ENCODE results near the gene RAB10. TPM values are rescaled to one million over a fixed set of nuclear protein-coding genes. Genes with fewer than 3 reads are reported as not detected.

Gene RAB10
- total and polyA plus RNA-seq, 2 of the 13 experiments (the other 11 are each of a cell fraction or from before 2014, with no cell fraction given), result 48.2 to 120 TPM

DNA sequence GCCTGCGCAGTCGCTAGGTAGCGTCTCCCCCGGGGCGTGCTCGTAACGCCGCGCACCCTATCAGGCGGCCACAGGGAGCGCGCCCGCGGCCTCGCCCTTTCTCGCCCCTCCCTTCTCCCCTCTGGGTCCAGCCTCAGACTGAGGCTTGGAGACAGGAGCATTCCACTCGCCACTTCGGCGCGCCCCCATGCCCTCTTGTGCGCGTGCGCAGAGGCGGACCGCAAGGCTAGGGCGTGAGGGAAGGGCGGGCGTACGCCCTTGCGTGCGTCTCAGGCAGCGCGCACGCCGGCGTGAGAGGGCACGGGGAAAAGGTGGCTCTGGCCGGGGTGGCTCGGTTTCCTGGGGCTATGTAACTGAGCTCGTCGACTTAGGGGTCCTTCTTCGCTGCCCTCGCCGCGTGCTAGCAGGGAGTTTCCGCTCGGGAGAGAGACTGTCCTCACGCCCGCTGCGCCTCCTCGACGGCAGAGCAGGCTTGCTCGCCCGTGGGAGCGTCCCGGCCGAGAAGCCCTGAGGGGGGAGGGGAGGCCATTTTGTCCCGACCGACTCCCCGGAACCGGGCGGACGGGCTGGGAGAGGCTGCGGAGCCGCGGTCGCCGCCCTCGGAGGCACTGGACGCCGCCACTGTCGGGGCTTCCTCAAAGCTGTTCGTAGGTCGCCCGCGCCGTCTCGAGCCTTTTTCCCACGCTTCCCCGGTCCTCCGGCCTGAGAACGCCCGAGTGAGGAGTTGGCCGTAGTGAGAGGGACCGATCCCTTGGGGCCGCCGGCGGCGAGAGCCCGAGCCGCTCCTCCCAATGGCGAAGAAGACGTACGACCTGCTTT lies at the start of gene RAB10 (continued):
- TF ChIP-seq, protein P1, sequence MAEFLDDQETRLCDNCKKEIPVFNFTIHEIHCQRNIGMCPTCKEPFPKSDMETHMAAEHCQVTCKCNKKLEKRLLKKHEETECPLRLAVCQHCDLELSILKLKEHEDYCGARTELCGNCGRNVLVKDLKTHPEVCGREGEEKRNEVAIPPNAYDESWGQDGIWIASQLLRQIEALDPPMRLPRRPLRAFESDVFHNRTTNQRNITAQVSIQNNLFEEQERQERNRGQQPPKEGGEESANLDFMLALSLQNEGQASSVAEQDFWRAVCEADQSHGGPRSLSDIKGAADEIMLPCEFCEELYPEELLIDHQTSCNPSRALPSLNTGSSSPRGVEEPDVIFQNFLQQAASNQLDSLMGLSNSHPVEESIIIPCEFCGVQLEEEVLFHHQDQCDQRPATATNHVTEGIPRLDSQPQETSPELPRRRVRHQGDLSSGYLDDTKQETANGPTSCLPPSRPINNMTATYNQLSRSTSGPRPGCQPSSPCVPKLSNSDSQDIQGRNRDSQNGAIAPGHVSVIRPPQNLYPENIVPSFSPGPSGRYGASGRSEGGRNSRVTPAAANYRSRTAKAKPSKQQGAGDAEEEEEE (CRISPR knock-in tag; IDR thresholded peaks at IDR 0.05; ENCODE audit: borderline replicate concordance), result peak; percentile 82; the same call in 1 of the 2 replicates
- TF ChIP-seq KMT2A (CRISPR knock-in tag; IDR thresholded peaks at IDR 0.05) (peak; percentile 95), POLR2AphosphoS2 (IDR thresholded peaks at IDR 0.05; ENCODE audit: low read depth, low read length) (0 out of 2 replicates have a peak, but pooled peaks have one; percentile 55), FOXA1 (IDR thresholded peaks at IDR 0.05) (no peak), FOXA1 (CRISPR knock-in tag; IDR thresholded peaks at IDR 0.05) (peak; percentile 54), LCORL (IDR thresholded peaks at IDR 0.05) (no peak), LCORL (CRISPR knock-in tag; IDR thresholded peaks at IDR 0.05) (peak; percentile 5), ZNF251 (CRISPR knock-in tag; IDR thresholded peaks at IDR 0.05) (peak; percentile 95; the same call in 1 of the 2 replicates), NFE2L1 (CRISPR knock-in tag; IDR thresholded peaks at IDR 0.05; ENCODE audit: borderline replicate concordance) (no peak; the same call in 1 of the 2 replicates), ZNF337 (CRISPR knock-in tag; IDR thresholded peaks at IDR 0.05; ENCODE audit: borderline replicate concordance, low read depth) (no peak), KDM3A (CRISPR knock-in tag; IDR thresholded peaks at IDR 0.05; ENCODE audit: low read depth) (peak; percentile 97; the same call in 1 of the 2 replicates), ZMYM3 (CRISPR knock-in tag; IDR thresholded peaks at IDR 0.05) (peak; percentile 79; the same call in 1 of the 2 replicates), SIX1 (CRISPR knock-in tag; IDR thresholded peaks at IDR 0.05; ENCODE audit: borderline replicate concordance) (0 out of 2 replicates have a peak, but pooled peaks have one; percentile 61), ZNF562 (CRISPR knock-in tag; IDR thresholded peaks at IDR 0.05; ENCODE audit: borderline replicate concordance) (no peak), IKZF4 (CRISPR knock-in tag; IDR thresholded peaks at IDR 0.05; ENCODE audit: borderline replicate concordance, low read depth, not compliant biosample characterization) (no peak), ZNF121 (CRISPR knock-in tag; IDR thresholded peaks at IDR 0.05) (peak; percentile 61; the same call in 1 of the 2 replicates), REPIN1 (CRISPR knock-in tag; IDR thresholded peaks at IDR 0.05; ENCODE audit: borderline replicate concordance, low read depth) (peak; percentile 91; the same call in 1 of the 2 replicates)
- TF ChIP-seq, protein P2, sequence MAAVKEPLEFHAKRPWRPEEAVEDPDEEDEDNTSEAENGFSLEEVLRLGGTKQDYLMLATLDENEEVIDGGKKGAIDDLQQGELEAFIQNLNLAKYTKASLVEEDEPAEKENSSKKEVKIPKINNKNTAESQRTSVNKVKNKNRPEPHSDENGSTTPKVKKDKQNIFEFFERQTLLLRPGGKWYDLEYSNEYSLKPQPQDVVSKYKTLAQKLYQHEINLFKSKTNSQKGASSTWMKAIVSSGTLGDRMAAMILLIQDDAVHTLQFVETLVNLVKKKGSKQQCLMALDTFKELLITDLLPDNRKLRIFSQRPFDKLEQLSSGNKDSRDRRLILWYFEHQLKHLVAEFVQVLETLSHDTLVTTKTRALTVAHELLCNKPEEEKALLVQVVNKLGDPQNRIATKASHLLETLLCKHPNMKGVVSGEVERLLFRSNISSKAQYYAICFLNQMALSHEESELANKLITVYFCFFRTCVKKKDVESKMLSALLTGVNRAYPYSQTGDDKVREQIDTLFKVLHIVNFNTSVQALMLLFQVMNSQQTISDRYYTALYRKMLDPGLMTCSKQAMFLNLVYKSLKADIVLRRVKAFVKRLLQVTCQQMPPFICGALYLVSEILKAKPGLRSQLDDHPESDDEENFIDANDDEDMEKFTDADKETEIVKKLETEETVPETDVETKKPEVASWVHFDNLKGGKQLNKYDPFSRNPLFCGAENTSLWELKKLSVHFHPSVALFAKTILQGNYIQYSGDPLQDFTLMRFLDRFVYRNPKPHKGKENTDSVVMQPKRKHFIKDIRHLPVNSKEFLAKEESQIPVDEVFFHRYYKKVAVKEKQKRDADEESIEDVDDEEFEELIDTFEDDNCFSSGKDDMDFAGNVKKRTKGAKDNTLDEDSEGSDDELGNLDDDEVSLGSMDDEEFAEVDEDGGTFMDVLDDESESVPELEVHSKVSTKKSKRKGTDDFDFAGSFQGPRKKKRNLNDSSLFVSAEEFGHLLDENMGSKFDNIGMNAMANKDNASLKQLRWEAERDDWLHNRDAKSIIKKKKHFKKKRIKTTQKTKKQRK (IDR thresholded peaks at IDR 0.05; ENCODE audit: low read length), result no peak
- TF ChIP-seq, protein P3, sequence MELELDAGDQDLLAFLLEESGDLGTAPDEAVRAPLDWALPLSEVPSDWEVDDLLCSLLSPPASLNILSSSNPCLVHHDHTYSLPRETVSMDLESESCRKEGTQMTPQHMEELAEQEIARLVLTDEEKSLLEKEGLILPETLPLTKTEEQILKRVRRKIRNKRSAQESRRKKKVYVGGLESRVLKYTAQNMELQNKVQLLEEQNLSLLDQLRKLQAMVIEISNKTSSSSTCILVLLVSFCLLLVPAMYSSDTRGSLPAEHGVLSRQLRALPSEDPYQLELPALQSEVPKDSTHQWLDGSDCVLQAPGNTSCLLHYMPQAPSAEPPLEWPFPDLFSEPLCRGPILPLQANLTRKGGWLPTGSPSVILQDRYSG (CRISPR knock-in tag; IDR thresholded peaks at IDR 0.05), result peak; percentile 95; the same call in 1 of the 2 replicates
- TF ChIP-seq, protein P4, sequence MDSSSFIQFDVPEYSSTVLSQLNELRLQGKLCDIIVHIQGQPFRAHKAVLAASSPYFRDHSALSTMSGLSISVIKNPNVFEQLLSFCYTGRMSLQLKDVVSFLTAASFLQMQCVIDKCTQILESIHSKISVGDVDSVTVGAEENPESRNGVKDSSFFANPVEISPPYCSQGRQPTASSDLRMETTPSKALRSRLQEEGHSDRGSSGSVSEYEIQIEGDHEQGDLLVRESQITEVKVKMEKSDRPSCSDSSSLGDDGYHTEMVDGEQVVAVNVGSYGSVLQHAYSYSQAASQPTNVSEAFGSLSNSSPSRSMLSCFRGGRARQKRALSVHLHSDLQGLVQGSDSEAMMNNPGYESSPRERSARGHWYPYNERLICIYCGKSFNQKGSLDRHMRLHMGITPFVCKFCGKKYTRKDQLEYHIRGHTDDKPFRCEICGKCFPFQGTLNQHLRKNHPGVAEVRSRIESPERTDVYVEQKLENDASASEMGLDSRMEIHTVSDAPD (CRISPR knock-in tag; IDR thresholded peaks at IDR 0.05), result peak; percentile 66; the same call in 1 of the 2 replicates
- TF ChIP-seq, protein P5, sequence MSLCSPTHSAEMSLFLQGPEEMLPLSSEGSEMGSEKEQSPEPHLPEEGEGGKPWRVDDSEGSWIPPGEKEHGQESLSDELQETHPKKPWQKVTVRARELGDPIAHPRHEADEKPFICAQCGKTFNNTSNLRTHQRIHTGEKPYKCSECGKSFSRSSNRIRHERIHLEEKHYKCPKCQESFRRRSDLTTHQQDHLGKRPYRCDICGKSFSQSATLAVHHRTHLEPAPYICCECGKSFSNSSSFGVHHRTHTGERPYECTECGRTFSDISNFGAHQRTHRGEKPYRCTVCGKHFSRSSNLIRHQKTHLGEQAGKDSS (CRISPR knock-in tag; IDR thresholded peaks at IDR 0.05; ENCODE audit: borderline replicate concordance, low read depth), result peak; percentile 79; the same call in 1 of the 2 replicates

Measured in HepG2 (cell line).